ENCODE results near the gene CCDC88C.

The CCDC88C gene

GRCh38 chr14:91223028-91223783 lies 194.4 kb downstream of the CCDC88C start:
- DNase-seq (ENCODE audit: low read depth in 2 of 2) = no peak

All from stimulated activated CD8-positive, alpha-beta memory T cell treated with anti-CD3 and anti-CD28 coated beads, Interleukin-7, amount 100 ng/mL, for 1 hour (primary cell).